ENCODE results near the gene SOX15. TPM values are rescaled to one million over a fixed set of nuclear protein-coding genes. Genes with fewer than 3 reads are reported as not detected.

Gene SOX15
- total and polyA plus RNA-seq, 2 of the 13 experiments (the other 11 are each of a cell fraction or from before 2014, with no cell fraction given), result 0.07 to 0.18 TPM

GRCh38 chr17:7629939-7630571 lies 40.2 kb upstream of the SOX15 start, which contains the start of gene SHBG (continued):
- no peak for TF ChIP-seq KAT7 (CRISPR knock-in tag; IDR thresholded peaks at IDR 0.05; ENCODE audit: borderline replicate concordance)
- no peak for TF ChIP-seq ZNF224 (CRISPR knock-in tag; IDR thresholded peaks at IDR 0.05)
- no peak for TF ChIP-seq AKNA (CRISPR knock-in tag; IDR thresholded peaks at IDR 0.05; ENCODE audit: borderline replicate concordance)
- TF ChIP-seq ZNF512B (CRISPR knock-in tag; IDR thresholded peaks at IDR 0.05; ENCODE audit: borderline replicate concordance), result no peak
- no peak for TF ChIP-seq ZNF12 (CRISPR knock-in tag; IDR thresholded peaks at IDR 0.05)
- TF ChIP-seq ZBTB7B (CRISPR knock-in tag; IDR thresholded peaks at IDR 0.05), result peak; percentile 46; the same call in 1 of the 2 replicates
- TF ChIP-seq TFE3 (CRISPR knock-in tag; IDR thresholded peaks at IDR 0.05), result peak; percentile 87
- no peak for TF ChIP-seq ZNF772 (CRISPR knock-in tag; IDR thresholded peaks at IDR 0.05)
- no peak for TF ChIP-seq NAIF1 (CRISPR knock-in tag; IDR thresholded peaks at IDR 0.05; ENCODE audit: borderline replicate concordance)
- no peak for TF ChIP-seq GPBP1L1 (CRISPR knock-in tag; IDR thresholded peaks at IDR 0.05)
- no peak for TF ChIP-seq ZSCAN12 (CRISPR knock-in tag; IDR thresholded peaks at IDR 0.05)
- no peak for TF ChIP-seq RBM39 (IDR thresholded peaks at IDR 0.05; ENCODE audit: low read depth, low read length, poor library complexity, severe bottlenecking)
- TF ChIP-seq ZNF552 (CRISPR knock-in tag; IDR thresholded peaks at IDR 0.05; ENCODE audit: borderline replicate concordance), result no peak
- TF ChIP-seq MYPOP (CRISPR knock-in tag; IDR thresholded peaks at IDR 0.05), result no peak
- 0 out of 2 replicates have a peak, but pooled peaks have one; percentile 34 for TF ChIP-seq ISL2 (CRISPR knock-in tag; IDR thresholded peaks at IDR 0.05)

Data from HepG2 (cell line).